HL-60/S4 treated with phorbol 12-myristate 13-acetate at 8.2 ng/mL for 4 days and 3 days (cell line): ENCODE results near the gene TBXA2R.
"Not testable (repeated sequence)": the region's sequence is repeated elsewhere in the genome, so short reads cannot be mapped to it uniquely, and the experiment has no call there.

Experiments used
- in situ Hi-C: fragments of 300-500 bp; cut with MboI; formaldehyde crosslinking; loops from 2 replicates; pipeline ENCODE4 v1.15.0; 2022; ENCODE audit warnings: low sequenced_read_pairs

Gene TBXA2R

DNA sequence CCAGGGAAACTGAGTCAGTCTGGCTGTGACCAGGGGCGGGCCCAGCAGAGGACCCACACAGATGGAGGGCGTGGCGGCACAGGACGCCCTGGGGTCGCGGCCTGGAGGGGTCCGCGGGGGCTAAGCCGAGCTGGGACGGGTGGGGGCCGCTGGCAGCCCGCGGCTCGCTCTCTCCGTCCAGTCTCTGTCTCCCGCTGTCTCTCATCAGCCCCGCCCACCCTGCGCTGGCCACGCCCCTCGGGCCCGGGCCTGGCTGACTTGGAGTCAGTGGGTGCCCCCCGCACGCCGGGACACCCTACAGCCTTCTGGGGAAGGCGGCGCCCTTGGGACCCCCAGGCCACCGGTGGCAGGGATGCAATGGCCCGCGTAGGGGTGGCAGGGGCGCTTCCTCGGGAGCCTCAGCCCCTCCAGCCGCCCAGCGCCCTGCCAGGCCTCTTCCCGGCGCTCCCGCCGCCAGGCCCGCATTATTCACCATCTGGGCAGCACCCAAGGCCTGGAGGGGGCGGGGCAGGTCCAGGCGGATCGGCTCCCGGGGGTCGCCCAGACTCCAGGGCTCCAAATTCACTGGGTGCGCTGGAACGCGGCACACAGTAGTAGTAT is at the start of gene TBXA2R:
TSS of gene TBXA2R (minus strand) at position 186 of the 600 bp plus-strand sequence. CDS start 6,241 bp downstream, outside the sequence.
- in situ Hi-C loops, result no loop called here

DNA sequence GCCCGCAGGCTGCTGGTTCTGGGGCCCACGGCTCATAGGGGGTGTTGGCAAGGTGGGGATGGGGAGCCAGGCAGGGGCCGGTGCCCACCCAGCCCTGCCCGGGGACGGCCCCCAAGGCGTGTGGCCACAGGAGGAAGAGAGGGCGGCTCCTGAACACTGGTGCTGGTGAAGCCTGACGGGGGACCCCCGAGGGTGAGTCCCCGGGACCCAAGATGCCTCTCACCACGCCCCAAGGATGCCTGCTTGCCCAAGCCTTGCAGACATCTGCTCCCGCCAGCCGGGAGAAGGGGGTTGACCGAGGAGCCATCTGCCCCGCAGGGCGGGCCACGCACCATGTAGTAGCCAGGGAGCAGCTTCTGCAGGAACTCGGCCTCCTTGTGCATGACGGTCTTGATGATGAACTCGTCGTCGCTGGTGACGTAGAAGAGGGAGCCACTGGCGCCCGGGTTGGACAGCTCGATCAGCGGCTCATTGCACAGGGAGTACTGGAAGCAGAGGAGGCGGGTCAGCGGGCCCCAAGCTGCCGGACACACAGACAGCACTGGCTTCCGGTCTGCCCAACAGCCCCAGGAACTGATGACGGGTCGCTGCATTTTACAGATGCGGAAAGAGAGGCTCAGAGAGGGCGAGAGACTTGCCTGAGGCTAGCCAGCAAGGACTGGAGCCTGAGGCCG is 49.5 kb upstream of the TBXA2R start:
- in situ Hi-C loops, result no loop called here

DNA sequence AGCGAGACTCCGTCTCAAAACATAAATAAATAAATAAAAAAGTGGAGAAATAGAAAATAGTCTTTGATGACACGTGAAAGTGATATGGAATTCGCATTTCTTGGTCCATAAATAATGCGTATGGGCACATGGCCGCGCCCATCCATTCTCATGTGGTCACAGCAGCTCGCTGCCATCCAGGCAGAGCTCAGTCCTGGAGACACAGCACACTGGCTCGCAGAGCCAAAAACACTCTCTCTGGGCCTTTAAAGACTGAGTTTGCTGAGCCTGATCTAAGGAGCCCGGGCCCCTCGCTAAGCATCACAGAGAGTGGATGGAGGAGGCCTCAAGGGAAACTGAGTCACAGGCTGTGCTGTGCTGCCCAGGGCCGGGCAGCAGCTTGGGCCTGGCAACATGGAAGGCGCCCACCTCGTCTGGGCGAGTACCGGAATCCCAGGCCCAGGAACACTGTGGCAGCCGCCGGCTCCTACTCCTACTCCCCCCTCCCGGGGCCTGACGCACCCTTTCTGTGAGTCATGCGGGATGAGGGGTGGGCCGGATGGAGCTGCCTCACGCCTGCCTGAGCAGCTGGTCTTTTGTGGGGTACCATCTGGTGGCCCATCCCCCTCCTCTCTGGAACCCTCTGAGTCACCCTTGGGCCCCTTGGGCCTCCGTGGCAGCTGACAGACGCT is 48.9 kb upstream of the TBXA2R start:
- in situ Hi-C loops, result no loop called here

DNA sequence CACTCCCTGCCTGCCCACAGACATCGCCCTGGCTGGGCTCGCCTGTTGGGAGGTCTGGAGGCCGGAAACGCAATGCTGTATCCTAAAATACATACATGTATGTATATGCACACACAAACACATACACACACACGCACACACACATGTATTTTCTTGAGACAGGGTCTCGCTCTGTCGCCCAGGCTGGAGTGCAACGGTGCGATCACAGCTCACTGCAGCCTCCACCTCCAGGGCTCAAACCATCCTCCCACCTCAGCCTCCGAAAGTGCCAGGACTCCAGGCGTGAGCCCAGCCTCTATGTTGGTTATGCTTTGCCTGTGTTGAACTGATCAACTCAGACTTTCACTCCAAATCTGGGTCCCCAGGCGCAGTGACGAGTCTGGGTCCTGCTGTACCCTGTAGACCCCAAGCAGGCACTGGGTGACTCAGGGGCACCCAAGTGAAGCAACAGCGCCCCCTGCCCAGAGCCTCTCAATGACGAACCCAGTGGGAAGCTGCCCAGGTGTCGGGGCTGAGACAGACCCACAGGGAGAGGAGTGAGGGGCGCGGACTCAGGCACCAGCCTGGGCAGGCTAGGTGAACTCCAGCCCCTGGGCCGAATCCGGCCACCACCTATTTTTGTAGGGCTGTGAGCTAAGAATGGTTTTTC is 47.3 kb upstream of the TBXA2R start:
- in situ Hi-C loops, result no loop called here

DNA sequence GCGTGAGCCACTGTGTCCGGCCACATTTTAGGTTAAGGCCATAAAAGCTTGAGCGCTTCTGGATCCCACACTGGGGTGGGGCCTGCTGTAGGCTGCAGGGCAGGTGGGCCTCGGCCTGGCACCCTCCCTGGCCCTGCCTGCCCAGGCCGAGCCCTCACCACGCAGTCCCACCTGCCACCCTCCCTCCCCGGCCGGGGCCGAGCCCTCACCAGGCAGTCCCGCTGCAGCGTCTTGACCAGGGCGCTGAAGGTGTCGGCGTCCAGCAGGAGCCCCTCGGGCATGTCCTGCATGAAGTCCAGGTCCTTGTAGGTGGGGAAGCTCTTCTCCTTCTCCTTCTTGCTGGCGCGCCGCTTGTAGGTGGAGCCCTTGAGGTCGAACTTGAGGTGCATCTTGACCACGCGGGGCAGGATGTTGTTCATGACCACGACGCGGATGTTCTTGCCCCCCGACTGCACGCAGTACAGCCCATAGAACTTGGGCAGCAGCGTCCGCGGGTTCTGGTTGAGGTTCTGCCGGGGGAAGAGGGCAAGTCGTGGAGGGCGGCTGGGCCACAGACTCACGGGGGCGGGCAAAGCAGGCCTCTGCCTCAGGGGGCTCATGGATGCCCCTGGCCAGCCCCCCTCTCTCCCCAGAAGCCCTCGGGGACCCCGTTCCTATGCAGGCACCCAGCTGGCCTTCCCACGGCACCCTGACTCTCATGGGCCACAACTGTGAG is 46.6 kb upstream of the TBXA2R start:
- in situ Hi-C loops, result no loop called here

DNA sequence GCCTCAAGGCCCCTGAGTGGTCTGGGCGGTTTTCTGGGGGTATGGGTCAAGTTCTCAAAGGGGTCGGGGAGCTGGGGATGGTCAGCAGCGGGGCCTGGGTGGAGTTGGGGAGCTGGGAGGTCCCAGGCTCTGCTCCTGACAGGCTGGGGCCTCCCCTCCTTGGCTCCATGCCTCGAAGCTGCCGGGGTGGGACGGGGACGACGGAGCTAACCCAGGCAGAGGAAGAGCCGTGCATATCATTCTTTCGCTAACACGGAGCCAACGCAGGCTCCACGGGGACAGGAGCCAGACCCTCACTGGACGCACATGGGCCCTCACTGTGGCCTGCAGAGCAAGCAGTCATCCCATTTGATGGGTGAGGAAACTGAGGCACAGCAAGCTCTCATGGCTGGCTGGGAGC is 45.7 kb upstream of the TBXA2R start:
- in situ Hi-C loops, result no loop called here

DNA sequence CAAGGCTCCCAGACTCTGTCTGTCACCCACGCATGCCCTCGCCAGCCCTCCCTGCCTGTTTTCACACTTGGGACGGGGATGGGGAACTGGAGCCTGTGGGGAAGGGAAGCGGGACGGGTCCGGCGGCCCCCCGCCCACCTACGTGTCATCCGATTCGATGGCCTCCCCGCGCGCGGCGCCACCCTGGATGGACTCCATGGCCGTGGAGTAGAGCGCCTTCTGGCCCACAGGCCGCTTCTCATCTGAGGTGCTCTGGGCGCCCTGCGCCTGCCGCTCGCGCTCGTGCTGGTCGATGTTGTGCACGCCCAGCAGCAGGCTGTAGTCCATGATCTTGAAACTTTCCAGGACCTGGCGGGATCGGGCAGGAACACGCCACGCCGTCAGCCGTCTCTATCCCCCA is 45.0 kb upstream of the TBXA2R start:
- in situ Hi-C loops, result no loop called here

DNA sequence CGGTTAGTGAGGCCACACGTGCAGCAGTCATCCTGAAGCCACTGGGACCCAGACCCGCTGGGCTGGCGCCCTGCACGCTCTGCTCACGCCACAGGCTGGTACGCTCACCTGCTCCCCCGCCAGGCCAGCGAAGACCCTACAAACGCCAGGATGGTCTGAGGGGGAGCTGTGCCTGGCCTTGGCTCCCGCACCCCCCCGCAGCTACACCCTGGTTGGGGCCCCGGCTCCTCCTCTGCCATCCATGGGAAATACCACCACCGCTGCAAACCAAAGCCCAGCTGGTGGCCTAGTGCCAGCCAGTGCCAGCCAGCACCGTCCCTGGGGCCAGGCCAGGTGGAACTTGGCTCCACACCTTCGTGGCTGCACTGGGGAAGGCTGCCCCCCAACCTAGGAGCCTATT is 43.2 kb upstream of the TBXA2R start:
- in situ Hi-C loops, result no loop called here

DNA sequence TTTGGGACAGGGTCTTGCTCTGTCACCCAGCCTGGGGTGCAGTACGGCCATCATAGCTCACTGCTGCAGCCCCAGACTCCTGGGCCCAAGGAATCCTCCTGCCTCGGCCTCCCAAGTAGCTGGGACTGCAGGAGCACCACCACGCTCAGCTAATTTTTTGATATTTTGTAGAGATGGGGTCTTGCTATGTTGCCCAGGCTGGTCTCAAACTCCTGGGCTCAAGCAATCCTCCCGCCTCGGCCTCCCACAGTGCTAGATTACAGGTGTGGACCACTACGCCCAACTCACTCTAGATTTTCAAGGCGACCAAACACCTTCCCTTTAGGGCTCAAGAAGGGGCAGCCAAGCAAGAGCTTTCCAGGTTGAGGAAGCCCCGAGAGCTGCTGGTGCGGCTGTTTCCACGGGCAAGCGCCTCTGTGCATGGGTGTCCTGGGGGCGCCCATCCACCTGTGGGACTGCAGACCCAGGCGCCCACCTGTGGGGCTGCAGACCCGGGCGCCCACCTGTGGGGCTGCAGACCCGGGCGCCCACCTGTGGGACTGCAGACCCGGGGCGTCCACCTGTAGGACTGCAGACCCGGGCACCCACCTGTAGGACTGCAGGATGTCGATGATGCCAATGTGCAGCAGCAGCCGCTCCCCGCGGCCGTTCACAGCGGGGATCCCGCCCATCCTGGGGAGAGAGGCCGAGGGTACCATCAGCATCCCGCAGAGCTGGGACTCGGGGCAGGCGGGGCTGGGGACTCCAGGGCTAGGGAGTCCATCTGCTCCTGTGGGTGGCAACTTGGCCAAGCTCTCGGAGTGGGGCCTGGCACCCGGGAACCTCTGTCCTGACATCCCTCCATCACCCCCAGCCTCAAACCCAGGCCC is 41.6 kb upstream of the TBXA2R start:
- in situ Hi-C loops, result no loop called here

DNA sequence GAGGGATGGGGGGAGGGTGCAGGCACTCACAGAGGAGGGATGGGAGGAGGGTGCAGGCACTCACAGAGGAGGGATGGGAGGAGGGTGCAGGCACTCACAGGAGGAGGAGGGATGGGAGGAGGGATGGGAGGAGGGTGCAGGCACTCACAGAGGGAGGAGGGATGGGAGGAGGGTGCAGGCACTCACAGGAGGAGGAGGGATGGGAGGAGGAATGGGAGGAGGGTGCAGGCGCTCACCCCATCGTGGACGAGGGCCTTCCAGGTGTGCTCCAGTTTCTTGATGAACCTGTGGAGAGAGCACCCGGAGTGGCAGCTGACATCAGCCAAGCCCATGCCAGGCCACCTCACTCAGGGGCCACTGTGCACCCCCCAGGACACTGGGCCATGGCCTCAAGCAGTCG is 40.4 kb upstream of the TBXA2R start:
- in situ Hi-C loops, result not testable (repeated sequence)

DNA sequence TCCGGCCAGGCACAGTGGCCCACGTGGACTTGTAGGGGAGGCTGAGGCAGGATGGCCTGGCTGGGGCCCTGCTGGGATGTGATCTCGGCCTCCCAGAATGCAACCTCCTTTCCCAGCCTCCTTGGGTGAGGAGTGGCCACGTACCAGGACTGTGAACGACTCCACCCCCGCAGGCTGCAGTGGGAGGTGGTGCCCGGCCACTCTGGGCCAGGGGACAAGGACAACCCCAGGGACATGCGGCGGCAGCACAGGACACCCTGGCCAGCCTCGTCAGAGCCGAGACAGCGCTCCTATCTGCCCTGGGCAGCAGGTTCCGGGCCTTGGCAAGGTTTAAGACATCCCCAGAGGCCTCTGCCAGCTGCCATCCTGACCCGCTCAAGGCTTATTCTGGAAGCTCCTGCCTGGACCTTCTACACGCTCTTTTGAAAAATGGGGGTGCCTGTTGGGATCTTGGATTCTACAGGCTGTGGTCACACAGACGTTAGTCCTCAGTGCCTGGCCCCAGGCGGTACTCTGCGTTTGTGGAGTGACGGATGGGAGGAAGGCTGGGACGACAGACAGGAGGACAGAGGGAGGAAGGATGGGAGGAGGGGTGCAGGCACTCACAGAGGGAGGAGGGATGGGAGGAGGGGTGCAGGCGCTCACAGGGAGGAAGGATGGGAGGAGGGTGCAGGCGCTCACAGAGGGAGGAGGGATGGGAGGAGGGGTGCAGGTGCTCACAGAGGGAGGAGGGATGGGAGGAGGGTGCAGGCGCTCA is 39.8 kb upstream of the TBXA2R start:
- in situ Hi-C loops, result no loop called here

DNA sequence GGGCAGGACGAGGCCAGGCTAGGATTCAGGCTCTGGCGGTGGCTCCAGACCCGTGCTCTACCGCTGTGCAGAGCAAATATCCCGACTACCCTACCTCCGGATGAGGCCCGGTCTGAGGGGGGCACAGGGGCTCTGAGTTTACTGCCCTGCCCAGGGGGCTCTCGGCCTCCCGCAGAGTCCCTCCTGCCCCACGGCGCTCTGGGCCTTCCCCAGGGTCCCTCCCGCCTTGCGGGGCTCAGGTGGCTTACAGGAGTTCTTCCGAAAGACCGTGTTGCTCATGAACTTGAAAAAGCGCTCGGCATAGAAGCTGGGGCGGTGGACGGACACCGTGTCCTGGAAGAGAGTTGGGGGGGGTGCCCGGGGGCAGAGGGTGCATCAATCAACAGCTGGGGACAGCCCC is 39.1 kb upstream of the TBXA2R start:
- in situ Hi-C loops, result no loop called here

DNA sequence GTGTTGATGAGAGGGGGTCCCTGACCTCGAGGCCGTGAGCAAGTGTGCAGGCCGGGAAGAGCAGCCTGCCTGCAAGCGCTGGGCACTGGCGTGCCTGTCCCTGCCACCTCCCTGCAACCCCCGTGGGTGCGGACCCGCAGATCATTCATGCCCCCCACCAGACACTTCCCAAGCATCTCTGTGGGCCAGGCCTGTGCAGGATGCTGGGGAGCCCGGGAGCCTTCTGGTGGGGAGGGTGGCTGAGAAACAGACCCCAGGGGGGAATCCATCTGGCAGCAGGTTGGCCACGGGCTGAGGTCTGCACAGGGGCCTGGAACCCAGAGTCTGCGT is 38.4 kb upstream of the TBXA2R start:
- in situ Hi-C loops, result no loop called here

DNA sequence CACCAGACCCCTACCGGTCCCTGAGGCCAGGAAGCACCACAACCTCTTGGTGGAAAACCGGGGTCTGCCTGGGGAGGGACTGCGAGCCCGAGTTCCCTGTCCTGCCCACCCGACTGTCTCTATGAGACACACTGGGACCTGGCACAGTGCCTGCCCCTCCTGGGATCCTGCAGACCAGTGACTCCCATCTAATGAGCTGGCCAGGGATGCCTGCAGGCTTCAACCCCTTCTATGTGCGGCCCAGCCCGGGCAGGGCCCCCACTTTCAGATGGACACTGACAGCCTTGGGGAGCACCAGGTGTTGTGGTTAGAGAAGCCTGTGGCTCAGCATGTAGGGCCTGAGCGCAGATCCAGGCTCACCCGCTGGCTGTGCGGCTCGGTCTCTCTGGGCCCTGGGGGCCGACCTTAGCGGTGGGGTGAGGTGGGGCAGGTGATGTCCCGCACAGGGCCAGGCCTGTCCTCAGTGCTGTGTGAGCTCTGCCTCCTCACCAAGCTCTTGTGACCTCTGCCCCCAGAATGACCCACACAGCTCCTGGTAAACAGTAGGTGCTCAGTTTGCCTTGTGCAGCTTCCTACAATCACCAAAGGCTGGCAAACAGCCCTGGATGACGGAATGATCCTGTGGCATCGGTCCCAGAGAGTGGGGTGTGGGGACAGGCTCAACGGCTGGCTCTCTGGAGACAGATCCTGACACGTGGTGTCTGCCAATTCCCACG is 37.8 kb upstream of the TBXA2R start:
- in situ Hi-C loops, result no loop called here

DNA sequence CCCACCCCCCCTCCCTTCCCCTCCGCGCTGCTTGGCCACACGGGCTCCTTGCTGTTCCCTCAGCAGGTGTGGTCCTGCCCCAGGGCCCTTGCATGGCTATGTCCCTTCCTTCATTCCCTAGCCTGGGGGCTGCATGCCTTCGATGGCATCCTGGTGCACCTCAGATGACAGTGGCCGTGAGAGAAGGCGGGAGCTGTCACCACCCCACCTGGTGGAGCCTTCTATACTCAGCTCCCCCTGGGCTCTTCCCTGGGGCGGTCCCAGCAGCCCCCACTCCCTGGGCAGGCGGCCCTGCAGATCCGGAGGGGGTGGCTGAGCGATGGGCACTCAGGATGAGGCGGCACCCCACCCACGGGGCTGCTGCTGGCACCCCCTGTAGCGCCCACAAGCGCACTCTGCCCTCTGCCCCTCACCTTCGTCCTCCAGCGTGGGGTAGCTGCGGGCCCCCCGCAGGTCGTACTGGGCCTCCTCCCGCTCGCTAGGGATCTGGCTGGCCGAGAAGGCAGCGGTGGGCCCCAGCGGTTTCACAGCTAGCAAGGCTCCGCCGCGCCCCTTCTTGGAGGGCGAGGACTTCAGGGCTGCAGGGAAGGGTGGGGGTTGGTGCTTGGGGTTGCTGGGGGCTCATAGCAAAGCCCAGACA is 37.1 kb upstream of the TBXA2R start:
- in situ Hi-C loops, result no loop called here

DNA sequence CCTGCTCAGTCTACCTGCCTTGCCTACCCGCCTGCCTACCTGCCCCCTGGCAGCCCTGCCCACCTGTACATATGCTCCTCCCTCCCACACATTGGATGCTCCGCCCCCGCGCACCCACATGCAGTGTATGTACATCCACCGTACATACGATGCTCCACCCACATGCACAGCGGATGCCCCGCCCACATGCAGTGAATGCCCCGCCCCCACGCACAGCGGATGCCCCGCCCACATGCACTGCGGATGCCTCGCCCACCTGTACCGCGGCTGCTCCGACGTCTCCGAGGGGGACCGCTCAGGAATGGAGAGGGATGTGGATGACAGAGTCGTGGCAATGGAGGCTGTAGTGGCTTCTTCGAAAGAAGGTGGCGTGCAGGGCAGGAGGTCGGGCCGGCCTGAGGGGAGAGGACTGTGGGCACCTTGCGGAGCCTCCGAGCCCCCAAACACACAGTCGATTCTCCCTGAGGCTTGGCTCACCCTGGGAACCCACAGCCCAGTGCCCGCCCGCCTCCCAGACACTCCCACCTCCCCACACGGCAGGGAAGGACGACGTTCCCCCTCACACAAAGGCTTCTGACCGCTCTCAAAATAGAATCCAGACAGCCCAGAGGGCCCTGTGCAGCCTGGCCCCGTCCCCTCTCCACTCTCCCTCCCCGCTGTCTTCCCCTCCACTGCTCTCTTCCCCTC is 36.5 kb upstream of the TBXA2R start:
- in situ Hi-C loops, result no loop called here

DNA sequence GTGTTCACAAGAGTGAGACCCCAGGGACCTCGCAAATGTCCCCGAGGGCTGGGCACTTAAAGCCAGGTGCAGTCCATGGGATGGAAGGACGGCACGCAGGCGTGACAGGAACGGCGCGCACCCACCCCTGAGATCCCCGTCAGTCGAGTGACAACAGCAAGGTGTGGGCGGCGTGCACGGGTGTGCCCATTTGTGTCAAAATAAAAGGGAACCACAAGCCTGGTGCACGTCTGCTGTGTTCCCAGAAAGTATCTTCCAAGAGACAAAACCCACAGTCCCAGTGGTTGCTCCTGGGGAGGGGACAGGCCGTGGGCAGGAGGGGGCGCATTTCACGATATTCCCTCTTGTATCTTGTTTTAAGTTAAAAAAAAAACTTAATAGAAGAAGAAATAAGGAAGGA is 35.6 kb upstream of the TBXA2R start:
- in situ Hi-C loops, result no loop called here
